HG03060 (cell line): ENCODE measurements around the gene LHFPL2.
A peak's percentile ranks its signal among the peaks of the same experiment; 100 is the strongest.
"Not testable (repeated sequence)": the region's sequence is repeated elsewhere in the genome, so short reads cannot be mapped to it uniquely, and the experiment has no call there.

Source experiments
- ATAC-seq: cut with Tn5 transposase; IDR thresholded peaks from one replicate; pipeline ENCODE4 v1.9.1; 2021; ENCODE audit warnings: low read depth, moderate number of reproducible peaks; ENCODE audit not compliant: unreplicated experiment

LHFPL2 gene

DNA sequence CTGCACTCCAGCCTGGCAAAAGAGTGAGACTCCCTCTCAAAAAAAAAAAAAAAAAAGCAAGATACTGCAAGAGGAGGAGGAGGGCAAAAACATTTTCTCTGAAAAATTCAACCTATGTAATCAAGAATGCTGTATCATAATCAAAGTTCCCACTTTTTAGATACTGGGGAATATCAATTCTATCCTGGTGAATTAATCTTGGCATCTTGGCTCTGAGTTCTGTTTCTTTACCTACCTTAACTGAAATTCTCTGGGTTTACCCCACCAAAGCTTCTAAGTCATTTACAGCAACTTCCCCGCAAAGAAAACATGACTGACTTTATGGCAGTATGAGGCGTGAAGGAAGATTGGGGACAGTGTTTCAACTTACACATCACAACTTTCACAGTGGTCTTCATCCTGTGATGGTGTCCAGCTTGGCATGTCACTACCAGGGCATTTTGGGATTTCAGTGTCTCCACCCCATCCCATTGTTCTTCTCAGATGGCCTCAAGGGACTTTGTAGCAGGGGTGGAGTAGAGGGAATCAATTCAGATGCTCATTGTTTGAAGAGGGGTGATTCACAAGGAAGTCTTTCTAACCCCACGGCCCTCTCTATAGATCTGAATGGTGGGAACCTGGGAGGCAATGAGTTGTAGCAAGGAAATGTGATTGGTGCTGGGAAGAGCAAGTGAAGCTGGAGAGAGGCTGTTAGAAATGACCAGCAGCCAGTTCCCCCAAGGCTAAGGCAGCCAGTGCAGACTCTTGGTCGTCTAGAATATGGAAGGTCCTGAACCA, 157.7 kb downstream of the LHFPL2 start:
- no peak for ATAC-seq

GRCh38 chr5:78487846-78488245, 160.7 kb downstream of the LHFPL2 start:
- ATAC-seq, result no peak

DNA sequence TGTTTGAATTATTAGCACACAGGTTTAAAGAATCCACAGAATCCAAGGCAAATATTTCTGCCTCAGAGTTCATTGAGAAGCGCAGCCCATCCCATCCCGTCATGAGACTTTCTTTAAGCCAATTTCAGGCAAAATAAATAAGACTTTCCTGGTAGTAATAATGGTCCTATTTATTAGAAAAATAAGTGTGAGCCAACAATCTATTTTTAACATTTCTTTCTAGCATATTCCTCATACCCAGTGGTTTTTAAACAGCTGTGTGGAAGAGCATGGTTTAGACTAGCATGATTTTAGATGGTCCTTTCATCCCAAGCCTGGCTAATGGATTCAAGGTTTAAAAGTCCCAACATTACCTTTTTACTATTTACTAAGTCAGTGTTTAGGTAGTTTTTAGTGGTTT, 162.4 kb downstream of the LHFPL2 start:
- ATAC-seq, result no peak

DNA sequence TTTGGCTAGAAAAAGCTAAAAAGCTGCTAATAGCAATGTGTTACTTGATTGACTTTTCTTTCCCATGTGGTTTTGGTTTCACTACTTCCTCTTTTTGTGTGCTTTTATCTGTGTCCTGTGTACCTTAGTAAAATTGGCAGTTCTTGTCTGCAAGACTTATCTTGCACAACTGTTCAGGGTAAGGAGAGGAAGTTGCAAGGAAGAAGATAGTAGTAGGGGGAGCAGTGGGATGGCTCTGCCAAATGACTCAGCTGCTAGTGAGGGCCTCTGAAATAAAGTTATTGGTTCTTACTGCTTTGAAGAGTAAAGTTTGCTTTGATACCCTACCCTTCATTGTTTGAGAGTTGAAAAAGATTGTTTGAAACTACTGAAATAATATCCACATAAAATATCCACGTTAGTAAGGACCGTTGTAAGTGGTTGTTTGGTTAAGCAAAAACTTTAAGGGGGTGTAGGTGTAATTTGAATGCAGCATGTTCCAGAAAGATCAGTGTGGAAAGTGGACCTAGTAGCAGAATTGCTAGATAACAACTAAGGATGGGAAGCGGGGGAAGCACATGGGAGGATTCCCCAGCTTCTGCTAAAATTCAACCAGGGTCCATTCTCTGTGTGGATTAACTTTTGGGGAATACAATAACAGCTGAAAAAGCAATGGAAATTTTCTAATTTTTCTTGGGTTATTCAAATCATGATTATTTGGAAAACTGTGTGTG, 164.6 kb downstream of the LHFPL2 start:
- peak; percentile 80 for ATAC-seq

- no peak for ATAC-seq
These were observed 165.6 kb downstream of the LHFPL2 start for GRCh38 chr5:78482948-78483347.

DNA sequence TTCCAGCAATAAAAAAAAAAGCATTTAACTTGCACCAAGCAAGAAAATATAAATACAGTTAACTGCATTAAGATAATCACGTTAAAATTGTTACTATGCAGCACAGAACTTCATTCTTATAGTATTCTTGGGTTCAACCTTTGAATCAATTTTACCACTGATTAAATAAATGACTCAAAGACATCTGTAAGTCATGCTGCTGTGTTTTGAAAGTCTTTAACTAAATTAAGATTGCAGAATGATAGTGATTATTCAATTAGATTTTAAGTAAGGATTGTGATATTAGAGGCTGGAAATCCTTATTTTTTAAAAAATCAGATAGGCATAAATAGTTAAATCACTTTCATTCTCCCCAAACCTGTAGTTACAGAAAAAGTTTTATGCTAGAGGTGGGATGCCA, 171.8 kb downstream of the LHFPL2 start:
- no peak for ATAC-seq

DNA sequence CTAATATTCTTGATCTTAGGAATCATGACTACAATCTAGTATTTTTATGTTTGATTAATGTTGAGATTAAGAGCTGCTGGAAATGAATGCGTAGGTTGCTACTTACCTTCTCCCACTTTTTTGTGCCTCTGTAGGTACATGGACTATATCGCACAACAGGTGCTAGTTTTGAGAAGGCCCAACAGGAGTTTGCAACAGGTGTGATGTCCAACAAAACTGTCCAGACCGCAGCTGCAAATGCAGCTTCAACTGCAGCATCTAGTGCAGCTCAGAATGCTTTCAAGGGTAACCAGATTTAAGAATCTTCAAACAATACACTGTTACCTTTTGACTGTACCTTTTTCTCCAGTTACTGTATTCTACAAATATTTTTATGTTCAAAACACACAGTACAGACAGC, 173.2 kb downstream of the LHFPL2 start:
- ATAC-seq, result no peak

DNA sequence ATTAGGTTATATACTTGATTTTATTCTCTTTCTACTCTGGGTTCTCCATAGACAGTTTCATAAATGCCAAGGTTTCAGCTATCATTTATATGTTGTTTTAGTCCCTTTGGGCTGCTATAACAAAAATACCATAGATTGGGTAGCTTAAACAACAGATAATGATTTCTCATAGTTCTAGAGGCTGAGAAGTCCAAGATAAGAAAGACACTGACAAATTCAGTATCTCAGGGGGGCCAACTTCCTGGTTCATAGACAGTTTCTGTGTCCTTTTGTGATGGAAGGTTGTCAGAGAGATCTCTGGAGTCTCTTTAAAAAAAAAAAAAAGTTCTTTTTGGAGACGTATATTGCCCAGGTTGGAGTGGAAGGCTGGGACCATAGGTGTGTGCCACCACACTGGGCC, 174.8 kb downstream of the LHFPL2 start:
- no peak for ATAC-seq

DNA sequence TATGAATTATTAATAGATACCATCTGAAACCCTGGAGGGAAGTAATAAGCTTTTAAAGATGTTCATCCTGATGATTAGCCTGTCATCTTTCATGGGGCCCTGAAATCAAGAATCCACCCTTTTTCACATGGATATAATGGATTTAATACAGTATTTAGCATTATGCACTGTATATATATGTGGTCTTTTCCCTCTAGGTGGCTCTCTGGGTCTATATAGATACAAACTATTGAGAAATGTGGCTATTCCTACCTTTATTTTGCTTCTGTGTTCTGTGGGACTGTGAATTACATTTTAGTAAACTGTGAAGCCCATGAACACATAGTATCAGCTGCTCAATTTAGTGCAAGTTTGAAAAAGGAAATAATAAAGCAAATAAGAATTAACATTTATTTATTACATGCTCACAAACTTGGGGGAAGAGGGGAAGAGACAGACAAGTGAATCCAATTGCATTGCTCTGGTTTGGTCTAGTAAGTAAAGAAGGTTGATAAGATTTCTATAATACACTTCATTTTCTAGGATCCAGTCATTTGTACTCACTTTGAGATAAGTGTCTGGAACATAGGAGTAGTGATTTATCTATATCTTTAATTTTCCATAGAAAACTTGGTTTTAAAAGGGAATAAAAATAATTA, 176.0 kb downstream of the LHFPL2 start:
- ATAC-seq, result no peak

GRCh38 chr5:78471896-78472295, 176.7 kb downstream of the LHFPL2 start:
- ATAC-seq, result no peak

GRCh38 chr5:78467752-78468357, 180.7 kb downstream of the LHFPL2 start:
- ATAC-seq, result no peak

GRCh38 chr5:78467140-78467539, 181.4 kb downstream of the LHFPL2 start:
- no peak for ATAC-seq

DNA sequence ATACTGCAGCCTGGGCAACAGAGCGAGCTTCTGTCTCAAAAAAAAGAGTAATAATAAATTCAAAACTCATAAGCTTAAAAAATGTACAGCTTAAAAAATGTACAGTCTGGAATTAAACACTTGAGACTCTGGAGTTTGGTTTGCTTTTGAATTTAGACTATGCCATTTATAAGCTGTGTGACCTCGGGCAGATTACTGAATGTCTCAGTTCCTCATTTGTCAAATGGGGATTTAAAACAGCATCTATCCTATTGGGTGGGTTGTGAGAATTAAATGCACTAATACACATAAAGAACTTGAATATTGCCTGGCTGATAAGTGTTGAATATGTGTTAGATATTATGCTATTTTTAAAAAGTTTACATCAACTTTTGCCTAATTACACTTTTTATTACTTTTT, 189.7 kb downstream of the LHFPL2 start:
- no peak for ATAC-seq

DNA sequence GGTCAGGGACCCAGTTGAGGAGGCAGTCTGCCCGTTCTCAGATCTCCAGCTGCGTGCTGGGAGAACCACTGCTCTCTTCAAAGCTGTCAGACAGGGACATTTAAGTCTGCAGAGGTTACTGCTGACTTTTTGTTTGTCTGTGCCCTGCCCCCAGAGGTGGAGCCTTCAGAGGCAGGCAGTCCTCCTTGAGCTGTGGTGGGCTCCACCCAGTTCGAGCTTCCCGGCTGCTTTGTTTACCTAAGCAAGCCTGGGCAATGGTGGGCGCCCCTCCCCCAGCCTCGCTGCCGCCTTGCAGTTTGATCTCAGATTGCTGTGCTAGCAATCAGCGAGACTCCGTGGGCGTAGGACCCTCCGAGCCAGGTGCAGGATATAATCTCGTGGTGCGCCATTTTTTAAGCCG, 191.1 kb downstream of the LHFPL2 start:
- ATAC-seq, result not testable (repeated sequence)

DNA sequence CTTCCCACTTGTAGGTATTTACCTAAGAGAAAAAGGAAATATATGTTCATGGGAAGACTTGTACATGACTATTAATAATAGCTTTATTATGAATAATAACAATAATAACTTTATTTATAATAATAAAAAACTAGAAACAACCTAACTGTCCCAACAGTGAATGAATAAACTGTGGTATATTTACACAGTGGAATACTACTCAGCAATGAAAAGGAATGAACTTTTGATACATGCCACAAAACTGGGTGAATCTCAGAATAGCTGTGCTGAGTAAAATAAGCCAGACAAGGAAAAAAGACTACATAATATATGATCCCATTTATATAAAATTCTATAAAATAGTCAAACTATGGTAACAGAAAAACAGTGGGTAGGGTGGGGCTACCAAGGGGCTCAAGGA, 199.5 kb downstream of the LHFPL2 start:
- ATAC-seq, result no peak

DNA sequence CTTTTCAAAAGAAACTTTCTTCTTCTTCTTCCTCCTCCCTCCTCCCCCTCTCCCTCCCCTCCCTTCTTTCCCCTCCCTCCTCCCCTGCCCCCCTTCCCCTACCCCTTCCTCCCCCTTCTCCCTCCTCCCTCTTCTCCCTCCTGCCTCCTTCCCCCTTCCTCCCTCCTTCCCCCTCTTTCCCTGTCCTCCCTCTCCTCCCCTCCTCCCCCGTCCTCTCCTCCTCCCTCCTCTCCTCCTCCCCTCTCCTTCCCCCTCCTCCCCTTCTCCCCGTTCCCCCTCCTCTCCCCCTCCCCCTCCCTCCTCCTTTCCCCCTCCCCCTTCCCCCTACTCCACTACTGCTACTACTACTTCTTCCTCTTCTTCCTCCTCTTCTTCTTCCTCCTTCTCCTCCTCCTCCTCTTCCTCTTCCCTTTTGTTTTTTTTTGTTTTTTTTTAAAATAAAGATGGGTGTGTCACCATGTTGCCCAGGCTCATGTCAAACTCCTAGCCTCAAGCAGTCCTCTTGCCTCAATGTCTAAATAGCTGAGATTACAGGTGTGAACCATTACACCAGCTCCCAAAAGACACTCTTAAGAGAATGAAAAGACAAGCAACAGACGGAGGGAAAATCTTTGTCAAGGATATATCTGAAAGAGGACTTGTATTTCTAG, 200.7 kb downstream of the LHFPL2 start:
- no peak for ATAC-seq
